ENCODE data around the gene CFAP73. TPM values are rescaled to one million over a fixed set of nuclear protein-coding genes. Genes with fewer than 3 reads are reported as not detected.

The CFAP73 gene
- total and polyA plus RNA-seq, 3 donors from 2014 or later, result 0.81 to 1.2 TPM; not detected in 1

DNA sequence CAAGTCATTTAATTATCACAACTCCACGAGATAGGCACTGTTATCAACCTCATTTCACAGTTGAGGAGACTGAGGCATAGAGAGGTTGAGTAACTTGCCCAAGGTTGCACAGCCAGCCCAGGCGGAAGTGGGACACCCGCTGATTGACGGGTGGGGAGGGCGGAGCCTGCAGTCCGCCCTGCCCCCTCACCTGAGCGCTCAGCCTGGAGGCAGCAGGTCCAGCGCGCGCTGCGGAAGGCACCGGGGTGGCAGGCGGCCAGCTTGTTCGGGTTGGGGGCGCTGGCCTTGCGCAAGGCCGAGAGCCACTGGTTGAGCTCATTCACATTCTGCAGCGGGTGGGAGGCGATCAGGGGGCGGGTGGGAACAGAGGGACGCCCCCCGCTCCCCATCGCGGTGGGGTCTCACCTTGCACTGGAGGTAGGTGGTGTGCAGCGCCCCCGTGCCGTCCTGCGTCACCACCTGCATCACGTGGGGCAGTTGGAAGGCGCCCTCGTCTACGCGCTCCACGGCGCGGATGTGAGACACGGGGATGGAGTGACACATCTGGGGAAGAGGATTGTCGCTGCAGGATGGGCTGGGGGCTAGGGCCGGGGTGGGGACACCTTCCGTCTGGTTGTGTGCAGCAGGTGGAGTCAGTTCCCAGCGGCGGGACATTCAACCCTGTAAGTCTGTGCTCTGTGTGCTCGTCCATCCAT is 45.6 kb upstream of the CFAP73 start:
- peak; percentile 36 for DNase-seq
- H3K4me3 ChIP-seq, result no peak overlapping the region
- H3K27me3 ChIP-seq, result no peaks in the 10 kb centered on the region
- no peaks in the 10 kb centered on the region for H3K36me3 ChIP-seq (ENCODE audit: low read depth, missing control alignments)
- no peak for TF ChIP-seq POLR2A (IDR thresholded peaks at IDR 0.05)
- TF ChIP-seq, protein P1, sequence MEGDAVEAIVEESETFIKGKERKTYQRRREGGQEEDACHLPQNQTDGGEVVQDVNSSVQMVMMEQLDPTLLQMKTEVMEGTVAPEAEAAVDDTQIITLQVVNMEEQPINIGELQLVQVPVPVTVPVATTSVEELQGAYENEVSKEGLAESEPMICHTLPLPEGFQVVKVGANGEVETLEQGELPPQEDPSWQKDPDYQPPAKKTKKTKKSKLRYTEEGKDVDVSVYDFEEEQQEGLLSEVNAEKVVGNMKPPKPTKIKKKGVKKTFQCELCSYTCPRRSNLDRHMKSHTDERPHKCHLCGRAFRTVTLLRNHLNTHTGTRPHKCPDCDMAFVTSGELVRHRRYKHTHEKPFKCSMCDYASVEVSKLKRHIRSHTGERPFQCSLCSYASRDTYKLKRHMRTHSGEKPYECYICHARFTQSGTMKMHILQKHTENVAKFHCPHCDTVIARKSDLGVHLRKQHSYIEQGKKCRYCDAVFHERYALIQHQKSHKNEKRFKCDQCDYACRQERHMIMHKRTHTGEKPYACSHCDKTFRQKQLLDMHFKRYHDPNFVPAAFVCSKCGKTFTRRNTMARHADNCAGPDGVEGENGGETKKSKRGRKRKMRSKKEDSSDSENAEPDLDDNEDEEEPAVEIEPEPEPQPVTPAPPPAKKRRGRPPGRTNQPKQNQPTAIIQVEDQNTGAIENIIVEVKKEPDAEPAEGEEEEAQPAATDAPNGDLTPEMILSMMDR (IDR thresholded peaks at IDR 0.05), result no peak
- no peak overlapping the region for H3K27ac ChIP-seq
- H3K4me1 ChIP-seq, result no peaks in the 10 kb centered on the region
- intact Hi-C loops (cut with DNase I; ENCODE audit: low total_unique reads), result no loop called here
- 20 to 37% methylated on average over 30 to 37 of the region's 43 CpGs for WGBS, 2 donors
- H3K9me3 ChIP-seq, result no peaks in the 10 kb centered on the region

DNA sequence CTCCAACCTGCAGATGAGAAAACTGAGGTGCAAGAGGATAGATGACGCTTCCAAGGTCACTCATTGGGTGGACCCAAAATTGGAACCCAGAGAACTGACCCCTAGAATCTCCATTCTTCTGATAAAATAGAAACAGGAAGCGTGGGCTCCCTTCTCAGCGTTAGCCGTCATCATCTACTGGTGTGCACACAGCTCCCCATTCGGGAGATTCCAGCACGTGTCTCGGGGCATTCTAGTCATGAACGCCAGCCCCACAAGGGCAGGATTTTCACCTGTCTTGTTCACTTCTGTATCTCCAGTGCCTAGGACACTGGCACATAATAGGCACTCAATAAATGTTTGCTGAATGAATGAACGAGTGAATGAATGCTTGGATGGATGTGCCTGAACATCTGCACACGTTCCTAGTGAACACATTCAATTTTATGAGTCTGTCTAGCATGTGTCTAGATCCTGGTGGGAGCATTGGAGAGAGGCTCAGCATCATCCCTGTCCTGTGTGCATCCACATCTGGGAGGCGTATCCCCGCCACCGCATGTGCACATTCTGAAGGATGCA is 44.5 kb upstream of the CFAP73 start:
- no peak overlapping the region for H3K4me3 ChIP-seq
- H3K9me3 ChIP-seq, result no peaks in the 10 kb centered on the region
- intact Hi-C loops (cut with DNase I; ENCODE audit: low total_unique reads), result no loop called here
- no peaks in the 10 kb centered on the region for H3K27me3 ChIP-seq
- 73 to 80% methylated on average over 10 to 13 of the region's 13 CpGs for WGBS, 2 donors
- no peak for TF ChIP-seq POLR2A (IDR thresholded peaks at IDR 0.05)
- TF ChIP-seq, protein P1 (IDR thresholded peaks at IDR 0.05), result no peak
- no peak overlapping the region for H3K27ac ChIP-seq
- no peaks in the 10 kb centered on the region for H3K4me1 ChIP-seq
- no peaks in the 10 kb centered on the region for H3K36me3 ChIP-seq (ENCODE audit: low read depth, missing control alignments)
- DNase-seq, result no peak

DNA sequence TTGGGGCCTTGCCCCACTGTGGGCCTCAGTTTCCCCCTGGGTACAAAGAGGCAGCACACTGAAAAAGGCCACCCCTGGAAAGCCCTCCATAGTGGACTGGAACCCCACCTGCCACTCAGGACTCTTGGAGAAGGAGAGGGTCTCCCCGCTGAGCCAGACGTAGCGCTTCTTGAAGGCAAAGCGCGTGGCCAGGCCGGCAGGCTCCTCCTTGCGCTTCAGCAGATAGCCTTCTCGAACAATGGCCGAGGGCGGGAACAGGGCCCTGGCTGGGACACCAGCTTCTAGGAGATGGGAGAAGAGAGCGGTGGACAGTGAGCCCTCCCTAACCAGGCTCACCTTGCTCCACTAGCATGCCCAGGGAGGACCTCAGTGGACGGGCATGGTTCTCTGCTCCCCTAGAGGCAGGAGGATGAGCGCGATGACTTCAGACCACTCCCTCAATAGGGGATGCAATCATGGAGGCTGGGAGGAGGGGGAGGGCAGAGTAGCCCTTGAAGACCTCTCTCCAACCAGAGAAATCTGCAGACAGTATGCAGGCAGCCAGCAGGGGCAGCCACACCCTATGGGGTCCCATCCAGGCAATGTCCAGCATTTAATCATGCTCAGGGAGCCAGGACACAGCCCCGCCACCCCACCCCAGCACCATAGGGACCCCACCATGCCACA is 43.8 kb upstream of the CFAP73 start:
- Histone ChIP-seq H3K9me3 (no peaks in the 10 kb centered on the region), H3K4me3 (no peak overlapping the region), H3K27ac (no peak overlapping the region), H3K4me1 (no peaks in the 10 kb centered on the region), H3K36me3 (ENCODE audit: low read depth, missing control alignments) (no peaks in the 10 kb centered on the region), H3K27me3 (no peaks in the 10 kb centered on the region)
- 88 to 89% methylated on average over 5 to 15 of the region's 15 CpGs for WGBS, 2 donors
- no peak for DNase-seq
- intact Hi-C loops (cut with DNase I; ENCODE audit: low total_unique reads), result no loop called here
- TF ChIP-seq, protein P1 (IDR thresholded peaks at IDR 0.05), result no peak
- TF ChIP-seq POLR2A (IDR thresholded peaks at IDR 0.05), result no peak

DNA sequence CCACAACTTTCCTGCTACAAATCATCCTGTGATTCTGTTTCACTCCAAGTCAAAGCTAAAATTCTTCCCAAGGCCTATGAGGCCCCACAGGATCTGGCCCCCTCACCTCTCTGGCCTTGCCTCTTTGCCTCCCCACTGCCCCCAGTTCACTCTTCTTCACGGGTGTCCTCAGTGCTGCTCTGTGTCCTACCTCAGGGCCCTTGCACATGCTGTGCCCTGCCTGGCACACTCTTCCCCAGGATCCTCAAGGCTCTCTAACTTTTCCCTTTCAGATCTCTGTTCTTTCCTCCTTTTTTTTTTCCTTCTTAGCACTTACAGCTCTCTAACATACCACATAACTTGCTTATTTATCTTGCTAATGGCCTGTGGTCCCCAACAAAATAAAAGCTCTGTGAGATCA is 43.2 kb upstream of the CFAP73 start:
- intact Hi-C loops (cut with DNase I; ENCODE audit: low total_unique reads), result no loop called here
- WGBS, 2 donors, result 69 to 71% methylated on average over 1 of the region's 1 CpG
- Histone ChIP-seq H3K27me3 (no peaks in the 10 kb centered on the region), H3K27ac (no peak overlapping the region), H3K9me3 (no peaks in the 10 kb centered on the region), H3K36me3 (ENCODE audit: low read depth, missing control alignments) (no peaks in the 10 kb centered on the region), H3K4me1 (no peaks in the 10 kb centered on the region), H3K4me3 (no peak overlapping the region)
- no peak for DNase-seq
- TF ChIP-seq POLR2A (IDR thresholded peaks at IDR 0.05), result no peak
- TF ChIP-seq, protein P1 (IDR thresholded peaks at IDR 0.05), result no peak
